ENCODE results near the gene ECE1. TPM values are rescaled to one million over a fixed set of nuclear protein-coding genes. Genes with fewer than 3 reads are reported as not detected.
"Not testable (repeated sequence)": the region's sequence is repeated elsewhere in the genome, so short reads cannot be mapped to it uniquely, and the experiment has no call there.

ECE1 gene
- total RNA-seq, 1 experiment from 2014 or later = 192 TPM

DNA sequence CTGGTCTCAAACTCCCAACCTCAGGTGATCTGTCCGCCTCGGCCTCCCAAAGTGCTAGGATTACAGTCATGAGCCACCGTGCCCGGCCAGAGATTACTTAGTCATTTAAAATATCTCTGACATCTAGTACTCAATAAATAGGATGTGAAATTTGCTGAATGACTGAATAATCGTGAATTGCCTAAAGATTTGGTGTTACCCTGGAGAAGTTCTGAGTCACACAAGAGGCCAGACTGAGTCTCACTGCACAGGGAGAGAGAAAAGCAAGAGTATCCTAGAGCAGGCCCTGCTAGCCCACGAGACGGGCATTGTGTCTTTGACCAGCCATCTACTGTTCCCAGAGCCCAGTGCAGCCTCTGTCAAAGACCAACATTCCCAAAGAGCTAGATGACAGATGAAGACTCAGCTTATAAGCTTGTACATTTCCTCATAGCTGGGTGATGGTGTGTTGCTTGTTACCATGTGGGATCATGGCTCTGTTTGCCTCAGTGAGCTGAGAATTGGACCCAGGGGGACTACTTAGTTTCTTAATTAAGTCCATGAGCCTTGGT lies 108.0 kb downstream of the ECE1 start:
- DNase-seq (ENCODE audit: low read depth, low spot score) (no peak), ATAC-seq (peak; percentile 46; the same call in 1 of the 2 replicates)
- Histone ChIP-seq H3K27me3 (ENCODE audit: control insufficient read depth, insufficient read depth, low read length) (no peaks in the 10 kb centered on the region), H3K27ac (ENCODE audit: low read length) (no peak overlapping the region), H3K4me3 (ENCODE audit: low read depth in 2 of 2, low read length in 2 of 2) (no peak overlapping the region), H3K9me3 (ENCODE audit: control insufficient read depth, insufficient read depth, low read depth, low read length) (no peaks in the 10 kb centered on the region), H3K4me1 (ENCODE audit: control insufficient read depth, insufficient read depth, low read length) (no peaks in the 10 kb centered on the region), H3K36me3 (ENCODE audit: control insufficient read depth, insufficient read depth, low read length) (no peaks in the 10 kb centered on the region)
- POLR2A ChIA-PET = interaction anchor here (1.0 kb wide), 1 partner anchor 396 kb away, joined by 16 read pairs; the partner anchor contains the start of gene HP1BP3
- no TSS peak for BruUV-seq (replicated peaks)
- in situ Hi-C loops (cut with HindIII; ENCODE audit: low pct_unique_long_range_greater_than_20kb, low sequenced_read_pairs) = no loop called here
- TF ChIP-seq SIN3A (IDR thresholded peaks at IDR 0.05; ENCODE audit: borderline replicate concordance, insufficient read depth, low read depth, low read length) (no peak), TCF7L2 (IDR thresholded peaks at IDR 0.05; ENCODE audit: low read depth, low read length) (no peak), POLR2AphosphoS5 (IDR thresholded peaks at IDR 0.05; ENCODE audit: low read depth, low read length) (no peak)
- TF ChIP-seq, protein P1, sequence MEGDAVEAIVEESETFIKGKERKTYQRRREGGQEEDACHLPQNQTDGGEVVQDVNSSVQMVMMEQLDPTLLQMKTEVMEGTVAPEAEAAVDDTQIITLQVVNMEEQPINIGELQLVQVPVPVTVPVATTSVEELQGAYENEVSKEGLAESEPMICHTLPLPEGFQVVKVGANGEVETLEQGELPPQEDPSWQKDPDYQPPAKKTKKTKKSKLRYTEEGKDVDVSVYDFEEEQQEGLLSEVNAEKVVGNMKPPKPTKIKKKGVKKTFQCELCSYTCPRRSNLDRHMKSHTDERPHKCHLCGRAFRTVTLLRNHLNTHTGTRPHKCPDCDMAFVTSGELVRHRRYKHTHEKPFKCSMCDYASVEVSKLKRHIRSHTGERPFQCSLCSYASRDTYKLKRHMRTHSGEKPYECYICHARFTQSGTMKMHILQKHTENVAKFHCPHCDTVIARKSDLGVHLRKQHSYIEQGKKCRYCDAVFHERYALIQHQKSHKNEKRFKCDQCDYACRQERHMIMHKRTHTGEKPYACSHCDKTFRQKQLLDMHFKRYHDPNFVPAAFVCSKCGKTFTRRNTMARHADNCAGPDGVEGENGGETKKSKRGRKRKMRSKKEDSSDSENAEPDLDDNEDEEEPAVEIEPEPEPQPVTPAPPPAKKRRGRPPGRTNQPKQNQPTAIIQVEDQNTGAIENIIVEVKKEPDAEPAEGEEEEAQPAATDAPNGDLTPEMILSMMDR (IDR thresholded peaks at IDR 0.05) = no peak
- TF ChIP-seq, protein P2, sequence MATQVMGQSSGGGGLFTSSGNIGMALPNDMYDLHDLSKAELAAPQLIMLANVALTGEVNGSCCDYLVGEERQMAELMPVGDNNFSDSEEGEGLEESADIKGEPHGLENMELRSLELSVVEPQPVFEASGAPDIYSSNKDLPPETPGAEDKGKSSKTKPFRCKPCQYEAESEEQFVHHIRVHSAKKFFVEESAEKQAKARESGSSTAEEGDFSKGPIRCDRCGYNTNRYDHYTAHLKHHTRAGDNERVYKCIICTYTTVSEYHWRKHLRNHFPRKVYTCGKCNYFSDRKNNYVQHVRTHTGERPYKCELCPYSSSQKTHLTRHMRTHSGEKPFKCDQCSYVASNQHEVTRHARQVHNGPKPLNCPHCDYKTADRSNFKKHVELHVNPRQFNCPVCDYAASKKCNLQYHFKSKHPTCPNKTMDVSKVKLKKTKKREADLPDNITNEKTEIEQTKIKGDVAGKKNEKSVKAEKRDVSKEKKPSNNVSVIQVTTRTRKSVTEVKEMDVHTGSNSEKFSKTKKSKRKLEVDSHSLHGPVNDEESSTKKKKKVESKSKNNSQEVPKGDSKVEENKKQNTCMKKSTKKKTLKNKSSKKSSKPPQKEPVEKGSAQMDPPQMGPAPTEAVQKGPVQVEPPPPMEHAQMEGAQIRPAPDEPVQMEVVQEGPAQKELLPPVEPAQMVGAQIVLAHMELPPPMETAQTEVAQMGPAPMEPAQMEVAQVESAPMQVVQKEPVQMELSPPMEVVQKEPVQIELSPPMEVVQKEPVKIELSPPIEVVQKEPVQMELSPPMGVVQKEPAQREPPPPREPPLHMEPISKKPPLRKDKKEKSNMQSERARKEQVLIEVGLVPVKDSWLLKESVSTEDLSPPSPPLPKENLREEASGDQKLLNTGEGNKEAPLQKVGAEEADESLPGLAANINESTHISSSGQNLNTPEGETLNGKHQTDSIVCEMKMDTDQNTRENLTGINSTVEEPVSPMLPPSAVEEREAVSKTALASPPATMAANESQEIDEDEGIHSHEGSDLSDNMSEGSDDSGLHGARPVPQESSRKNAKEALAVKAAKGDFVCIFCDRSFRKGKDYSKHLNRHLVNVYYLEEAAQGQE (IDR thresholded peaks at IDR 0.05; ENCODE audit: insufficient read depth in 1 of 2, low read depth in 2 of 2, low read length in 1 of 2) = no peak
- CTCF ChIA-PET = no interaction called here
- intact Hi-C loops (cut with micrococcal nuclease; ENCODE audit: unreplicated experiment) = no loop called here

DNA sequence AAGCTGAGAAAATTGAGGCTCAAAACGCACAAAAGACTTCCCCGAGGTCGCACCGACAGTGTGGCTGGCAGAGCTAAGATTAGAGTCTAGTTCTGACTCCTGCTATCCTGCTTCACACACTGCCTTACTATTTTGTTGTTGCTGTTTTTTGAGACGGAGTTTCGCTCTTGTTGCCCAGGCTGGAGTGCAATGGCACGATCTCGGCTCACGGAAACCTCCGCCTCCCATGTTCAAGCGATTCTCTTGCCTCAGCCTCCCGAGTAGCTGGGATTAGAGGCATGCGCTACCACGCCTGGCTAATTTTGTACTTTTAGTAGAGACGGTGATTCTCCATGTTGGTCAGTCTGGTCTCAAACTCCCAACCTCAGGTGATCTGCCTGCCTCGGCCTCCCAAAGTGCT lies 112.0 kb downstream of the ECE1 start:
- intact Hi-C loops (cut with micrococcal nuclease; ENCODE audit: unreplicated experiment); DNase-seq (ENCODE audit: low read depth, low spot score); H3K27me3 ChIP-seq (ENCODE audit: control insufficient read depth, insufficient read depth, low read length); POLR2A ChIA-PET; H3K9me3 ChIP-seq (ENCODE audit: control insufficient read depth, insufficient read depth, low read depth, low read length); H3K27ac ChIP-seq (ENCODE audit: low read length); H3K4me3 ChIP-seq (ENCODE audit: low read depth in 2 of 2, low read length in 2 of 2); H3K36me3 ChIP-seq (ENCODE audit: control insufficient read depth, insufficient read depth, low read length); BruUV-seq (replicated peaks); CTCF ChIA-PET; ATAC-seq; in situ Hi-C loops (cut with HindIII; ENCODE audit: low pct_unique_long_range_greater_than_20kb, low sequenced_read_pairs): not testable (repeated sequence)
- peaks cover 10% of the 10 kb centered on the region; the same call in 1 of the 2 replicates for H3K4me1 ChIP-seq (ENCODE audit: control insufficient read depth, insufficient read depth, low read length)
